ENCODE measurements around the gene RCOR1.
"Not testable (repeated sequence)": the region's sequence is repeated elsewhere in the genome, so short reads cannot be mapped to it uniquely, and the experiment has no call there.

RCOR1 gene

DNA sequence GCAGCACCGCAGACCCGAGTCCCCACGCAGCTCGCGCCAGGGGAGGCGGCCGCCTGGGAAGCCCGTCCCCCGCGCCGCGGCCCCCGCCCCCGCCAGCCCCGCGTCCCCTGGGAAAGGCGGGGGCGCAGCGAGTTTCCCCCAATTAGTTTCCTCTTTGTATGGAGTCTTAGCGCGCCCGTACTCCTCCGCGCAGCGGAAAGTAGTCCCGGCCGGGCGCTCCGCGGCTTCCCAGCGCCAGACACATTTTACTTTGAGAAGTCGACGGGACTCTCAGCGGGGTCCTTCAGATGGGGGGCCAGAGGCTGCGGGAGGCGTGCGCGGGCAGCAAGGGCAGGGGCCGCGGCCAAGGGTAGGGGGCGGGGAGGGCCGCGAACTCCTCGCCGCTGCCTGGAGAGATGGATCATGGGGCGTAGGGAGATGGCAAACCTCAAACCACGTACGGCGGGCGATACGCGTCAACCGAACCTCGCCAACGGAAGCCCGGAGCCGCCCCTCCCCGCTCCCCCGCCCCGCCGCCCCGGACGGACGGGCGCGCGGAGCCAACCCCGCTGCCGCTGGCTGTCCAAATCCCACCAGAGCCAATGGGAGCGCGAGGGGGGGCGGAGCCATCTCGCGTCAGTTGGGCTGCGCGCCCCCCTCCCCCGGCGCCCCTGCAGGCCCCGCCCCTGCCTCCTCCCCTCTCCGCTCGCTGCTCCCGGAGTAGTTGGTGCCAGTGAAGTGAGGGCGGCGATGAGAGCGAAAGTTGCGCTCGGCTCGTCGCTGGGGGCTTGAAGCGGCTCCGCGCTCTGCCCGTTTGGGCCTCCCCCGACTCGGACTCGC lies at the start of gene RCOR1:
Gene RCOR1 (plus strand): TSS at position 706 of the 819 bp plus-strand sequence. CDS start 238 bp downstream, outside the sequence.
- peak; percentile 99 for DNase-seq

DNA sequence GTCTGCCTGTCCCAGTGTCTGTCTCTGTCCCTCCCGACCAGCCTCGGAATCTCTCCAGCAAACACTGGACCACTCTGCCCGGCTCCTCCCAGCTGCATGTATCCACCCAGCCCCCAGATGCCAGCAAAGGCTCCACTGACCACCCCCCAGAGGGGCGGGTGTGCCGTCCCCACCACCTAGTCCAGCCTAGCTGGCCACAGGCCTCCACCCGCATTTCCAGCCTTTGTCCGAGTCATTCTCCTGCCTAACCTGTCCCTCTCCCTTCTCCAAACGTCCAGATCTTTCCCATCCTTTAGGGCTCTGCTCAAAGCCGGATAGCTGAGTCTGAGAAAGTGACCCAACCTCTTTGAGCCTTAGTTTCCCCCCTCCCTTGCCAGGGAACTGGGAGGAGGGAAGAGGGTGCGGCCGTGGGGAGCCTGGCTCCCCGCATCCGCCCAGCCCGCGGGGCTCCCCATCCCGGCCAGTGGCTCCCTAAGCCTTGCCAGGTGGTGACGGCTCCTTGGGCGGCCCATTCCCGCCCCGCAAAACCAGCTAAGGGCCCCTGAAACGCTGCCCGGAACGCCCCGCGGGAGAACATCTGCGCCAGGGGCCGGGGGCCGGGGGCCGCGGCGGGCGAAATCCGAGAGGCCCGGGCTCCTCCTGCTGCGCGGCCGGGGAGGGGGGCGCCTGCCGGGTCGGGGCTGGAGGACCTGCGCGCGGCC lies 48.3 kb upstream of the RCOR1 start:
- no peak for DNase-seq

DNA sequence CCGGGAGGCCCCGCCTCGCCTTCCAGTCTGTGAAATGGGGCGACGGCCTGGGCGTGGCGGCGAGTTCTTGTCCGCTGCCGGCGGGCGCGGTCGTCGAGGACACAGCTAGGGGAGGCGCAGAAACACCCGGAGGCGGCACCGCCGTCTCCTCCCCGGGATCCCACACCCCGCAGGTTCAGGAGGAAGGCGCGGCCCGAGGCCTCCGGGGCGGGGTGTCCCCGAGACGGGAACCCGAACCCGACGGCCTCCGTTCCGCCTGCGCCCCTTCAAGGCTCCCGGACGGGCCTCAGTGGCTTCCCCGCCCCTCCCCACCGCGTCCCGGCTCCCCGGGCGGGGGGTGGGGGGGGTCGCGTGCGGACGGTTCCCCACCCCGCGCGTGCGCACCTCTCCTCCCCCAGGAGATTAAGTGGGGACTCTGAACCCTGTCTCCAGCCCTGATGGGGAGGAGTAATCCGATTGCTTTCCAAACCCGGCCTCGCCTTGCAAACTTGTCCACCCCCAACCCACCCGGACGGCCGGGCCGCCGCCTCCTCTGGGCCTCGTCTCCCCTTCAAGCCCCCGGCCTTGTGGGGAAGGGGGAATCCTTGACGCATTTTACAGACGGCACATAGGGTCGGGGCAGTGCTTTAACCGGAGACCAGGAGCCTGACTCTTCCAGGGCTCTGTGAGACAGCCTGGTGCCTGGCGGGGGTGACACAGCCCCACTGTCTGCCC lies 47.5 kb upstream of the RCOR1 start:
- DNase-seq, result no peak

DNA sequence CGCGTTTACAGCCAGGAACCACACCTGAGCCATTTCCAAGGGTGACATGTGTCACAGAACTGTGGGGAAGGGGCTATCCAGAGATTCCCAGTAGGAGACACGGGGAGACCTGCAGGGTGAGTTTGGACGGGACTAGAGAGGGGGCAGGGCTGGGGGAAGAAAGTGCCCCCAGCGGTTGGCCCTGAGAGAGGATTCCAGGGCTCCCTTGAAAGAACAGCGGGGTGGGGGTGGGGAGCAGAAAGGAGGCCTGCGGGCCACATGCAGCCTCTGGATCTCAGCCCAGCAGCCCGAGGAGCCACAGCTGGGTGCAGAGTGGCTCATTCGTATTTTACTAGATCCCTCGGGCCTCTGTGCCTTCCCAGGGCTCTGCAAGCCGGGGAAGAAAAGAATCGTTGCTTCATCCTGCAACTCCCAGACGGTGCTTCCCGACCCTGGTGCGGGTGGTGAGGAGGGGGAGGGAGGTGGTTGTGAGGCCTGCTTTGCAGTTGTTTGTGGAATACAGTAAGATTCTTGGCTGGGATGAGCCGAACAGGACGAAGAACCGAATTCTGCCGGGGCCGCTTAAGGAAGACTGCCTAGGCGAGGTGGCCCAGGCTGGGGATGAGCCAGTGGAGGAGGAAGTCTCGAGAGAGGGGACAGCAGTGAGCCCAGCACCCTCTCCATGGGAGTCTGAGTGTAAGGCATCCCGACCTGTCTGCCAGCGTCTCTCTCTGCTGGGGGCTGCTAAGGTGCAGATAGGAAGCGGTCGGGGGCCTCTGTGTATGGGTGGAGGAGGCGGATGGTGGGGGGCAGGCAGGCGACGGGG lies 46.8 kb upstream of the RCOR1 start:
- DNase-seq, result peak; percentile 85

DNA sequence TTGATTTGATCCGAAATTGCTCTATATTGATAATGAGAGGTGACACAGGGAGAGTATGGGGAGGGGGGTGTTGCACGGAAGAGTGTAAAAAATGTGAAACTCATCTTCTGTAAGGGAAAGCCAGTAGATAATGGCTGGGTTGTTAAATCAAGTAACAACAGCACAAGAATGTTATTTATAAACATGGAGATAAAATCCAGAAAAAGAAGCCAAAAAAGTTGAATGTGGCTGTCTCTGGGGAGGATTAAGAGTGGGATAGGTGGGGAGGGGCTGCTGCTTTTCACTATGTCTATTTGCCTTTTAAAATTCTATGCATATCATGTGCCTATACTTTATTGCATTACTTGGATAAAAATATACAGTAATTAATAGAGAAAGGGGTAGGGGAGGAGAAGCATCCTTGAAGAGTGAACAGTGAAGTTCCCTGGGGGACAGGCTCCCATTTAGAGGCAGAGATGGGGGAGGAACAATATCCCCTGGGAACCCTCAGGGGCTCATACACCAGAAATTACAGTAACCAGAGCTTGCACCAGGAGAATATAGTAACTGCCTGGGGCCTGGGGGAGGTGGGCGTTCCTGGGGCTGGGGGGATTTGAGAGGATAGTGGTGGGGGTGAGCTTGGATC lies 43.7 kb upstream of the RCOR1 start:
- DNase-seq, result no peak

DNA sequence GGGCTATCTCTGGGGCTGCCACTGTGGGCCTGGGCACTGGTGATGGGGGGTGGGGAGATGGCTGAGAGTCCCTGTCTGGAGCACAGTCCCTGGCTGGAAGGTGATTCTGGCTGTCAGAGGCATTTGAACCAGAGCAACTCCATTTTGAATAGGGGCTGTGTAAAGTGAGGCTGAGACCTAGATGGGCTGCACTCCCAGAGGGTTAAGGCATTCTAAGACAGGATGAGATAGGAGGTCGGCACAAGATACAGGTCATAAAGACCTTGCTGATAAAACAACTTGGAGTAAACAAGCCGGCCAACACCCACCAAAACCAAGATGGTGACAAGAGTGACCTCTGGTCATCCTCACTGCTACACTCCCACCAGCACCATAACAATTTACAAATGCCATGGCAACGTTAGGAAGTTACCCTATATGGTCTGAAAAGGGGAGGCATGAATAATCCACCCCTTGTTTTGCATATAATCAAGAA lies 41.5 kb upstream of the RCOR1 start:
- DNase-seq, result not testable (repeated sequence)

DNA sequence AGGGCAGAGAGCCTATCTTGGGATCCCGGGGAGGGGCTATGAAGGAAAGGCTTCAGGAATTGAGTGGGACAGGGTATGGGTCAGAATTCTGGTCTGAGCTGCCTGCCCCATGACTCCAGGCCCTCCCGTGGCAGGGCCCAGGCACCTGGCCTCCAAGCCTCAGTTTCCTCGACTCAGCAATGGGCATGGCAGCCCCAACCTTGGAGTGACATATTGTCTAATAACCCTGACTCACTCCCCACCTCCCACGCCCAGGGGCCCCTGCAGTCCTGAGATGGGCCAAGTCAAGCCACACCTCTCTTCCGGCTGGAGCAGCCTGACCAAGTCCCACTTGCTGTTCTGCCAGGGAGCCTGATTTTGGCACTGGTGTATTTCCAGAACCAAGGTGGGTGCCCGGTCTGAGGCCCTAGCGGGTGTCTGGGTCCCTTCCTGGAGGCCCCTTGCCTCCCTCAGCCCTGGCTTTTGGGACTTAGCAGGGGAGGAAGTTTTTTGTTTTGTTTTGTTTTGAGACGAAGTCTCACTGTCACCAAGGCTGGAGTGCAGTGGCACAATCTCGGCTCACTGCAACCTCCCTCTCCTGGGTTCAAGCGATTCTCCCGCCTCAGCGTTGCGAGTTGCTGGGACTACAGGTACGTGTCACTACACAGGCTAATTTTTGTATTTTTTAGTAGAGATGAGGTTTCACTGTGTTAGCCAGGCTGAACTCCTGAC lies 40.3 kb upstream of the RCOR1 start:
- no peak for DNase-seq

DNA sequence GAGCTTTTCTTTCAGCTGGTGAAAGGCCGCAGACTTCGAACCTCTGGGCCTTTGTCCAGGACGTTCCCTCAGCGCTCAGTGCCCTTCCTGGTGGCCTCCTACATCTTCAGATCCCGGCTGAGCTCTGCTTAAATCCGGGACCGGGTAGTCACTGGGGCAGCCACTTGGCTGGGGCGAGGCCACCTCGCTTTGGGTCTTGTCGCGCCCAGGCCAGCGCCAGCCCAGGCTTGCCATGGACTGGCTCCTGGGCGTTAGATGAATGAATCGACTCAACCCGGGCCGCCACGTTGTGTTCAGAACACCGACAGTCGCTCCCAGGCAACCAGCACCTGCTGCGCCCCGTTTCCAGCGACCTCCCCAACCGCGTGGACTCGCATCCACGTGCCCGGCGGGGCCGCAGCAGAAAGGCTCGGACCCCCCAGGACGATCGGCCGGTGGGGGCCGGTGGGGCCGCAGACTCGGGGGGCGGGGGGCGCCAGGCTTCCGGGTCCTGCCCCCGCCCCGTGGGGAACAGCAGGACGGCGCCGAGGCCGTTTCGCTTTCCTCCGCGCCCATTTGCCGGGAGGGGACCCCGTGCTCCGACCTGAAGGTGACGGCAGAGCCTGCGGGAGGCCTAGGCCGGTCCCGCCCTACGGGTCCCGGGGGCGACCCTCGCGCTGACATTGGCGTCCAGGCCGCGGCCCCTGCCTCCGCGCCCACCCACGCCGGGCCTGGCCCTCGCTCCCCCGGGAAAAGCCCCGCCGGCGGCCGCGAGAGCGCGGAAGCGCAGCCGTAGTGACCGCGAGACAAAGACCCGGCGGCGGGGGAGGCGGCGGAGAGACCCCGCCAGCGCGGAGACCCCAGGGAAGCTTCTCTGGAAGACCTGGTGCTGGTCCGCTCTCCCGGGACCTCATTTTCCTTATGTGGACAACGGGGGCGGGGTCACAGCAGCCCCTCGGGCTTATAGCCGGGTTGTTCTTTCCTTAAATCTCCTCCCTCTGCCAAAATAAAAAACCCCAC lies 37.3 kb upstream of the RCOR1 start:
- no peak for DNase-seq

DNA sequence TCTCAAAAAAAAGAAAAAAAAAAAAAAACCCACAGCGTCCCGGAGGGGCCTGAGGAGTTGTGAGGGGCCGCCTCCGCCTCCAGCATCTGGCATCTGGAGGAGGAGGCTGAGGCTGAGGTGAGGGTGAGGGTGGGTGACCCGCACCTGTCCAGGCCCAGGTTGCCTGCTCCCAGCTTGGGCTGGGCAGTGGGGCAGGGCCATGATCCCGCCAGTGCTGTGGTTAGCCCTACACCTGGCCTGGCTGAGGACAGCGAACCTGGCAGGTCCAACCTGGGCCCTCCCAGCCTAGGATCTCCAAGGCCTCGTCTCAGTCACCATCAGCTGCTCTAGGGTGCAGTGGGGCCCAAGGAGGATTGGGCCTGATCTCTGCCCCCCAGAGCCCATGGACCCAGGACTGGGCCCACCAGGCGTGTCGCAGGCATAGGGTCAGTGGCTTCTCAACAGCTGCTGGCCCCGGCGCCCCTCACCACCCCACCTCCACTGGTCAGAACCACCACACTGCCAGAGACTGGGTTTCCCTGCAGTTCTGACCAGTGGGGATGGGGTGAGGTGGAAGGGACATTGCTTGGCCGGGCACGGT lies 36.3 kb upstream of the RCOR1 start:
- DNase-seq, result no peak

DNA sequence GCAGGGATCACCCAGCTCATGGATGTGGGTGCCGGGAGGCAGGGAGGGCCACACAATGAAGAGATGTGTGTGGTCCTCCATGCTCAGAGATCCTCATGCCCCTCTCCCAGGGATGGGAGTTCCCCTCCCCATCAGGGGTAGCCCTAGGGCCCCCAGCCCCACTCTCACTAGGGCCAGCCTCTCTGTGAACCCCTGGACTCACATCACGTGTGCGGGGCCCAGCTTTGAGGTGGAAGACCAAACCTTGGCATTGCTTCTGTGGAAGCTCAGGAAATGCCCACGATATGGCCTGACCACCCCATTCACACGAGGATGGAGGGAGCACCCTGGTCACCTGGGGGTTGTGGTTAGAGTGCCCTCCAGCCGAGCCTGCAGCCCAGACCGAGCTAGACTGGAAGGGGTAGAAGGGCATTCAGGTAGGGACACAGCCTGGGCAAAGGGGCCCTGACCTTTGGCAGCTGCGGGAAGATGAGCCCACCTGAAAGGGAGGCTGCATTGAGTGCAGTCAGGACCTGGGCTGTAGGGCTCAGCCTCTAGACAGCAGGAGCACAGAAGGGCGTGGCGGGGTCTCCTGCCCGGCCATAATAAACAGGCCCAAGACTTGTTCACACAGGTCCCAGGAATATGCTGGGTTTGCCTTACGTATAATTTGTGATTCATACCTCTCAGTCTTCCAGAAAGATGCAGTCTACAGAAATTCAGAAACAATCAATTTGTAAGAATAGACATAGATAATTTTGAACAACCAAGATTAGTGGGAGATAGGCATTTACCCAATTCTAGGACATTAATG lies 34.8 kb upstream of the RCOR1 start:
- DNase-seq, result no peak

DNA sequence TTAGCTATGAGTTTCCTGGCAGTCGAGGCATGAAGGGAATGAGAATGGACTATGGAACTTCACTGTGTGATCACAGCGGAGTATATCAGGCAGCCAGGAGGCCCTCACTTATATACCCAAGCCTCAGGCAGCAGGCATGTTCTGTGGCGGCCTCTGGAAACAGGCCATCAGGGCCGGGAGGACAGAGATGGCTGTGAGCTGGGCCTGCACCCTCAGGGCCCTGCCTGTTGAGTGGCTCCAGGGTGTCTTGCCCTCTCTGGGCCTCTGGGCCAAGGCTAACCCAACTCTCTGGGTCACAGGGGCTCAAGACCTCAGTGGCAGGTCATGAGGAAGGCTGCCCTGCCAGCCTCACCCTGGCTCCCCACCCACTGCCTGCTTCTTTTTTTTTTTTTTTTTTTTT lies 33.9 kb upstream of the RCOR1 start:
- DNase-seq, result no peak

DNA sequence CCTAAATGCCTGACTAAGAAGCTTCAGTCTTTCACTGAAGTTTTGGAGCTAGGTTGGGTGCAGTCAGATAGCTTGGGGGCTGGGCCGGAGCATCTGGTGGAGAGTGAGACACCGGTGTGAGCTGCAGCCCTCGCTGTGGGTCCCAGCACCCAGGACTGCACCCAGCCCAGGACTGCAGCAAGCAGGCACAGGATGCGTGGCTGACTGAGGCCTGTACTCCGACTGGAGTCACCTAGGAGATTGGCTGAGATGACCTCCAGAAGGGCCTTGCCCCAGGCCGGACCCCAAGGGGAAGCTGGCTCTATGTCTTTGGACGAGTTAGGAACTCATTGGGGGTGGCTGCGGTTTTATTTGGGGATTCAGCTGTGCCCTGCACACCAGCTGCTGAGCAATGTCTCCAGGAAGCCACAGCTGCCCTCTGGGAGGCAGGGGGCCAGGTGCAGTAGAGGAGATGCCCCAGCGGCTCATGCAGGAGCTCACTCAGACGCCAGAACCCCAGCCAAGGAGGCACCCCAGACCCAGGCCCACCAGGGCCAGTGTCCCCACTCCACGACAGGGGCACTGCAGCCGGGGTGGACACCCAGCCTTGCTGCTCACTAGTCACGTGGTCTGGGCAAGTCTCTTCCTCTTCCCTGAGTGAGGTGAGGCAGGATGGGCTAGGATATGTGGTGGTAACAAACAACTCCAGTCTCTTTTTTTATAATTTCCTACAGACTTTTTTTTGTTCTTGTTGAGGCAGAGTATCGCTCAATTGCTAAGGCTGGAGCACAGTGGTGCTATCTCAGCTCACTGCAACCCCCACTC lies 31.8 kb upstream of the RCOR1 start:
- DNase-seq, result no peak

DNA sequence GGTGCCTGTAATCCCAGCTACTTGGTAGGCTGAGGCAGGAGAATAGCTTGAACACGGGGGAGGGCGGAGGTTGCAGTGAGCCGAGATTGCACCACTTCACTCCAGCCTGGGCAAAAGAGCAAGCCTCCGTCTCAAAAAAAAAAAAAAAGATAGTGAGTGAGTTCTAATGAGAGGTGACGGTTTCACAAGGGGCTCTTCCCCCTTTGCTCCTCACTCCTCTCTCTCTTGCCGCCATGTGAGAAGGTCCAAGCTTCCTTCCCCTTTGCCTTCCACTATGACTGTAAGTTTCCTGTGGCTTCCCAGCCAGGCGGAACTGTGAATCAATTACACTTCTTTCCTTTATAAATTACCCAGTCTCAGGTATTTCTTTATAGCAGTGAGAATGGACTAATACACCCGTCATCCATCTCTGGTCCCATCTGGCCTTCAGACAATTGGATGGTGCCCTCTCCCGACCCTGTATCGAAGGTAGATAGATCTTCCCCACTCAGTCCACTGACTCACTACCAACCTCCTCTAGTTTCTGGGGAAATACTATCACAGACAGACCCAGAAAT lies 27.0 kb upstream of the RCOR1 start:
- DNase-seq, result no peak

DNA sequence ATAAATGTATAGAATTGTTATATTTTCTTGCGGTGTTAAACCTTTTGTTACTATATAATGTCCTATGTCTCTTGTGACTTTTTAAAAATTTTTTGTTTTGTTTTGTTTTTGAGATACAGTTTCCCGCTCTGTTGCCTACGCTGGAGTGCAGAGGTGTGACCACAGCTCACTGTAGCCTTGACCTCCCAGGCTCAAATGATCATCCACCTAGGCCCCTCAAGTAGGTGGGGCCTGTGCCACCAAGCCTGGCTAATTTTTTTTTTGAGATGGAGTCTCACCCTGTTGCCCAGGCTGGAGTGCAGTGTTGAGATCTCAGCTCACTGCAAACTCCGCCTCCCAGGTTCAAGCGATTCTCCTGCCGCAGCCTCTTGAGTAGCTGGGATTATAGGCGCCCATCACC lies 26.5 kb upstream of the RCOR1 start:
- DNase-seq, result no peak

DNA sequence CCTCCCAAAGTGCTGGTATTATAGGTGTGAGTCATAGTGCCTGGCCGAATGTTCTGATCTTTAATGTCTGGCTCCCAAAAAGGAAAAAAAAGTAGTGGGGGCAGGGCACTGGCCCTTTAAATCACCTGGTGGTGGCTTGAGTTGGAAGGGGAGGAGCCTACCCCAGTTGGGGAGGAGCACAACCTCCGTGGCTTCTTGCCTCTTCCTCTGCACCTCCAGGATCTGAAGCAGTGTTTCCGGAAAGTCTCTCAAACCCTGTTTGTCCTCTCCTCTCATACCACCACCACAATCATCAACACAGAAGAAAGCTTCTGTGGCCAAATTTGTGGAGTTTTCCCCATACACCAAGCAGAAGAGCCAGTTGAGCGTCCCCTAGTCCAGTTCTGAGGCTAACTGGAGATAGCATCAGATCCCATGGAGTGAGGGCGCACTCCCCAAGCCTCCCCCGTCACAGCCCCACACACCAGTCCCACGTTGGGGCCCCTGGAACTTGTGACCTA lies 24.3 kb upstream of the RCOR1 start:
- no peak for DNase-seq

DNA sequence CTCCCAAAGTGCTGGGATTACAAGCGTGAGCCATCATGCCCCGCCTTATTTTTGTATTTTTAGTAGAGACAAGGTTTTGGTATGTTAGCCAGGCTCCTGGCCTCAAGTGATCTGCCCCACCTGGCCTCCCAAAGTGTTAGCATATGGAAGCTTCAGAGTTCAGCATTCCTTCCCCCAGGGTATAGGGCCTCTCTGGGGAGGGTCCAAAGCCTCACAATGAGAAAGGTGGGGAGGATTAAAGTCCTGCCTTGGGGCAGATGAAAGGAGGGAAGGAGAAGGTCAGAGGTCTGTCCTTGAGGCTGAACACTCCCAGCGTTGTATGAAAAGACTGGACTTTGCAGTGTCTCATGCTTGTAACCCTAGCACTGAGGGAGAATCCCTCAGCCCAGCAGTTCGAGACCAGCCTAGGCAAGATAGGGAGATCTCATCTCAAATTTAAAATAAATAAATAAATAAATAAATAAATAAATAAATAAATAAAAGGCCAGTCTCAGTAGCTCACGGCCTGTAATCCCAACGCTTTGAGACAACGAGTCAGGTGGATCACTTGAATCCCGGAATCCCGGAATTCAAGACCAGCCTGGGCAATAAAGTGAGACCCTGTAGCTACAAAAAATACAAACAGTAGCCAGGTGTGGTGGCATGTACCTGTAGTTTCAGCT lies 22.0 kb upstream of the RCOR1 start:
- DNase-seq, result no peak

DNA sequence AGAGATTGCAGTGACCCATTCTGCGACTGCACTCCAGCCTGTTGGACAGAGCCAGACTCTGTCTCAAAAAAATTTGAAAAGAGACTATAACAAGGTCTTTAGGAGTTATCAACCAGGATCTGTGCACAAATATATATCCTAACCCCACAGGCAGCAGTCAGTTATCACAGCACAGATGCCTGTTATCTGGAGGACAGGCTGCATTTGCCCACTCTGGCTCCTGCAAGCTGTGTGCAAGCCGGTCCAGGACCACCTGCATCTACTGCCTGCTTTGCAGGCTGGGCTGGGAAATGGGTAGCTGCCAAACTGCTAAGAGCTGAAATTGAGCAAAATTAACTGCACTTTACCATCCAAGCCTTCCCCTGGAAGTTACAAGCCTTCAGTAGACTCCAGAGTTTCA lies 21.4 kb upstream of the RCOR1 start:
- no peak for DNase-seq

Measured in NCI-H1694 treated with DMSO at 0.1 percent for 48 hours (cell line).